HG03571 (cell line): ENCODE data around the gene CNOT2.
"Not testable (repeated sequence)": the region's sequence is repeated elsewhere in the genome, so short reads cannot be mapped to it uniquely, and the experiment has no call there.

ENCODE experiments used
- ATAC-seq: cut with Tn5 transposase; IDR thresholded peaks from one replicate; pipeline ENCODE4 v1.9.1; 2021; ENCODE audit not compliant: unreplicated experiment

The CNOT2 gene

DNA sequence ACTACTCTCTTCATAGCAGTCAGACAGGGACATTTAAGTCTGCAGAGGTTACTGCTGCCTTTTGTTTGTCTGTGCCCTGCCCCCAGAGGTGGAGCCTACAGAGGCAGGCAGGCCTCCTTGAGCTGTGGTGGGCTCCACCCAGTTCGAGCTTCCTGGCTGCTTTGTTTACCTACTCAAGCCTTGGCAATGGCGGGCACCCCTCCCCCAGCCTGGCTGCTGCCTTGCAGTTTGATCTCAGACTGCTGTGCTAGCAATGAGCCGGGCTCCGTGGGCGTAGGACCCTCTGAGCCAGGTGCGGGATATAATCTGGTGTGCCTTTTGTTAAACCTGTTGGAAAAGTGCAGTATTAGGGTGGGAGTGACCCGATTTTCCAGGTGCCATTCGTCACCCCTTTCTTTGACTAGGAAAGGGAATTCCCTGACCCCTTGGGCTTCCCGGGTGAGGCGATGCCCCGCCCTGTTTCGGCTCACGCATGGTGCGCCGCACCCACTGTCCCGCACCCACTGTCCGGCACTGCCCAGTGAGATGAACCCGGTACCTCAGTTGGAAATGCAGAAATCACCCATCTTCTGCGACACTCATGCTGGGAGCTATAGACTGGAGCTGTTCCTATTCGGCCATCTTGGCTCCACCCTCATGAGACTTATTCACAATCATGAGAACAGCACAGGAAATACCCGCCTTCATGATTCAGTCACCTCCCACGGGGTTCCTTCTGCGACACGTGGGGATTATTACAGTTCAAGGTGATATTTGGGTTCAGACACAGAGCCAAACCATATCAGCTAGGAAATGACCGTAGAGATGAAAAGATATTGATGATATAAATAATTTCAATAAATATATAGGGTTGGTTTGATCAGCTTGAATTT, 61.7 kb downstream of the CNOT2 start:
- ATAC-seq = not testable (repeated sequence)

DNA sequence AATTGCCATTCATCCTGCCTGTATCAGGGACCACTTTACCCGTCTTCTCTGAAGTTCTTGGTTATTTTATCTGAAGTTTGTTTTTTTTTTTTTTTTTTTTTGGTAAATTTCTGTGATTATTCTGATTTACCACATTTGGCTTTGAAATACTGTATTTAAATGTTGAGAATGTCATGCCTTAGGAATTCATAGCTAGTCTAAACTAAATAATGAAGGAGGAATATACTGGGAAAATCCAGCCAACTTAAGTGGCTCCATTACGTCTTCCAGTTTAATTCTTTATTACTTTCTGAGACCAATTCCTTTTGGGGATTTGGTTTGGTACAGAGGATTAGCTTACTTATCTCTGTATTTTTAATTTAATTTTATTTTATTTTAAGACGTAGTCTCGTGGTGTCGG, 62.6 kb downstream of the CNOT2 start:
- no peak for ATAC-seq

DNA sequence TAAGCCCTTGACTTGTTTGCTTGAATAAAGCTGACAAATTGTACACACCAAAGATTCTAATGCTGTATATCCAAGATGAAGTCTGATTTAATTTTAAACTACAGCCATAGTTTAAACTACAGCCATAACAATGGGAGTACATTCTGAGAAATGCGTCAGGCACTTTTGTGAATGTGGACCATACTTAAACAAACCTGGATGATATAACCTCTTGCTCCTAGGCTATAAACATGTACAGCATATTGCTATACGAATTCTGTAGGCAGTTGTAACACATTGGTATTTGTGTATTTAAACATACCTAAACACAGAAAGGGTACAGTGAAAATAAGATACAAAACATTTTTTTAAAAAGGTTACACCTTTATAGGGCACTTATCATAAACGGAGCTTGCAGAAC, 63.4 kb downstream of the CNOT2 start:
- no peak for ATAC-seq

DNA sequence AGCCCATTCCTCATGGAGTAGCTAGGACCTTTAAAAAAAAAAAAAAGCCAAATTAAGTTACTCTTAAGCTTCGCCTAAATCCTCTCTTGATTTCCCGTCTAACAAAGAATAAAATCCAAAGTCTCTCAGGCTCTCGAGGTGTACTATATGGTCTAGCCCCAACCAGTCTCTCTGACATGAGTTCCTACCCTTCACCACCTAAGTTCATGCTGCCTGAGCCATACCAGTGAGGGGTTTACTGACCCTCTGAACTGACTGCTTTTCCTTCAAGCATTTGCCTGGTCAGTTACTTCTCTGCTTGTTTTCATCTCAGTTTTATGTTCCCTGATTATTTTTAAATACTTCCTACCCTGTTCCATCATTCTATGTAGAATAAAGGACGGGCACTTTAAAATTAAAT, 64.6 kb downstream of the CNOT2 start:
- no peak for ATAC-seq

DNA sequence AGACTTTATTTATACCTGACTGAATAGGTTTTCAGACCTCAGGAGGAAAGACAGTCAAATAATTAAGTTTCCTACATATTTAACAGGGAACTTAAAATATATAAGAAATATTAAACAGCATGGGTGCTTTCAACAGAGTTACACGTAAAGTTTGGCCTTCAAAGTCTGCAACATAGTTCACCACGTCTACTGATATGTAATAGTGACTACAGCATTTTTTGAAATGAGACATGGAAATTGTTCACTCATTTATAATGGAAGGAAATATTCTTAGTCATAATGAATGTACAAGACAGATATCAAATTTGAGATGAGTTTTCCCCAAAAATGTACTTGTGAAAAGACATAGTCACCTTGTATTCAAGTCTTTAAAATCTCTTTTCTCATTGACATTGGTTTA, 66.1 kb downstream of the CNOT2 start:
- ATAC-seq = no peak

DNA sequence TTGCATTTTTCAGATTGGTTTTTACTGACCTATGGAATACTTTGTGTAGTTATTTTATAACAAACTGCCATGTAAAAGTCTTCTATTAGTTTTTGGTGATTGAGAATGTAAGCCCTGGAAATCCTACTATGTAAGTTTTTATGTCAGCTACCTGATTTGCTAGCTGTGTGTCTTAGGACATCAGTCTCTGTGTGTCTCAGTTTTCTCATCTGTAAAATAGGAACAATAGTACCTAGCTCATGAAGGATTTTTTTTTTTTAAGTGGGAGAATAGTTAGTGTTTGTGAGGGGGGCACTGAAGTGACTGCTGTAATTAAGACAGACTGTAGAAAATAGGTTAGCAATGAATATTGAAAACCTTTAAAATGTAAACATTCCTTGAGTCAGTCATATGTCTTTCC, 70.9 kb downstream of the CNOT2 start:
- ATAC-seq = no peak

DNA sequence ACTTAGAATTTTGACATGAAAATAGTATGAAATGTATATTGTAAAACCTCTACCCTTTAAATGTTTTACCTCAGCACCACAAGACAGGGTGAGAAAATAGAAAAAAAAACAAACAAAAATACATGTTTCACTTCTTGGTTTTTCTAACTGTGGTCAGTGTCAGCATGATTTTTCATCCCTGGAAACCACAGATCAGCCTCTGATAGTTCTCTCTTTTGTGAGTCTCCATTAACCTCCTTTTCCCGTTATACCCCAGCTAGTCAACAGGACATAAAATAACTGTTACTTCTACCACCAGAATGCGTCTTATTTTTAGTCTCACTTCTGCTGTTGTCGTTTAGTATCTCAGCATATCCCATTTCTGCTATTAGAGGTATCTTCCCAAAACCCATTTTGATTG, 74.5 kb downstream of the CNOT2 start:
- peak; percentile 96 for ATAC-seq

DNA sequence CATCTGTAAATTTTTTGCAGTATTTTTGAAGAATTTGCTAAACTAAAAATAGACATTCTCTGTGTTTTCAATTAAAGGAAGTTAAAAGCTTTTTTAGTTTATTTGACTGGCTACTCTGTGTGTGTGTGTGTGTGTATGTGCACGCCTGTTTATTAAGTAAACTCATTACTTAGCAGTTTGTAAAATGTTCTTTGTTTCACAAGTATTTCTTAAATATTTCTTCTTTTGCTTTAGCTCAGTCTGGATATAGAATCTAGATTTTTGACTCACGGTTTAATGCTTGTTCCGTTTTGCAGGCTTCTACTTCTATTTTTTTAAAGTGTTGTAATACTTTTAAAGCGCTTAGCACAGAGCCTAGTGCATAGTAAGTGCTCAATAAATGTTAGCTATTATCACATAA, 76.4 kb downstream of the CNOT2 start:
- ATAC-seq = no peak

DNA sequence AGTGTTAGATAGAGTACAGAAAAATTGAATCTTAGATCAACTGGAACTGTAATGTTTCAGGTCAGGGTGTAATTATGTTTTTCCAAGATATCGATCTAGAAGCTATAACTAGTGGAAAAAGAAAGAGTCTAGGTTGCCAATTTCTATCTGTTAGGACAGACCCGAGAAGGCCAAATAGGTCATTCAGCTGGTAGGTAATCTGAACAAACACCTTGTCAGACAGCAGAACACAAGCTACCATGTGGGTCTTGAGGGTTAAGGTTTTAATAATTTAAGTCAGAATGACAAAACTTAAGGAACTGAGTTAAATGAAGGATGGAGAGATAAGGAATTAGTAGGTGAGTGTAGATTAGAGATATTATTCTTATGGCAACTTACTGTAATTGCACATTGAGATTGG, 78.0 kb downstream of the CNOT2 start:
- ATAC-seq = no peak

DNA sequence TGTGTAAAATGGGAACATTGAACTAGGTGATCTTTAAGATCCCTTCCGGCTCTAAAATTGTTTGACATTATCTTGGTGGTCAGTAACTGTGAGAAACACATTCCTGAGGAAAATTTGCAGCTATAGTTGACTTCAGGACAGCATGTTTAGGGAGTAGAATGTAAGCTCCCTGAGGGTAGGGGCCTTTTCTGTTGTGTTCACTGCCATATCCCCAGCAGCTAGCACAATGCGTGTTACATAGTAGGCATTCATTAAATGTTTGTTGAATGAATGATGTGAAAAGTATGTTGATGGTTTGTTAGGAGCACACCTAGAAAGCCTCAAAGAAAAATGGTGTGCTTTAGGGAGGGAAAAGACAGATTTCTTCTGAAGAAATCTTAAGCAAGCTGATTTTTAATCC, 84.3 kb downstream of the CNOT2 start:
- no peak for ATAC-seq

DNA sequence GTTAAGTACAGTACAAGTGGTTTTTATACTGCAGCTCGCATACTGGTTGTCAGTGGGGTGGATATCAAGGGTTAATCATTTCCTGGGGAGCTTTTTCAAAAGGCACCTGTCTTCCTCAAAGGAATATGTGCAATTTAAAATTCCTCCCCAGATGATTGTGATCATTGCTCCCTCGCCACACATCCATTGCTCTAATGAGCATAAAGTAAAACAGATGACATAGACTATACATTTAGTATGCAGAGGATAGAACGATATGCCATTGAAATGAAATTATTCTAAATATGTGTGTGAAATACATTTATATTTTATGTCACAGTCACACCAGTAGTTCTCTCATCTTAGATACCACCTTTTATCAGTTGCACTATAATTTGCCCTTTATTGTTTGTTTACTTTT, 86.5 kb downstream of the CNOT2 start:
- ATAC-seq = no peak

DNA sequence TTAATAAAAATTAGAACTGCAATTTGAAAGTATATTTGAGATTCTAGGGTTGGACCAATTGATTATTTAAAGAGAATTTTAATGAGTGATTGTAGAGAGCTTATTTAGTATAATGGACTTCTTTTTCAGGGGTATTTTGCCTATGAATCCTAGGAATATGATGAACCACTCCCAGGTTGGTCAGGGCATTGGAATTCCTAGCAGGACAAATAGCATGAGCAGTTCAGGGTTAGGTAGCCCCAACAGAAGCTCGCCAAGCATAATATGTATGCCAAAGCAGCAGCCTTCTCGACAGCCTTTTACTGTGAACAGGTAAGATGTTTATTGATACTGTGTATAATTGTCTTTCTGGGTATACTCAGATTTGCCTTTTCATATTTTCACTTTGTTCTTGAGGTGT, 86.9 kb downstream of the CNOT2 start:
- ATAC-seq = no peak

DNA sequence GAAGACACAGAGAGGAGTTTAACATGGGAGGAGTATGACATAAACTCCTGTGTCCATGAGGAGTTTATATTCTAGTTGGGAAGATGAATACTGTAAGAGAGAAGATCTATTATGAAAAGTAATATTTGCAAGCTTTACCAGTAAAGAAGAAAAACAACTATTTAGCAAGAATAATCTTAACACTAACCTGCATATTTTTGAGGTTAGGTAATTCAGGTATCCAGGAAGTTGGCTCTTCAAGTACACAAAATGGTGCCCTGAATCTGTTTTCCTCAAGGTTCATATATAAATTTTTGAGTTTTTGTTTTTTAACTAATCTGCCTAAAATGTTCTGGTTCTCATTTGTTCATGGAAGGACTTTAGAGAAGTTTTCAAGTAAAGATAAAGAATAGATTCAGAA, 89.0 kb downstream of the CNOT2 start:
- ATAC-seq = no peak

DNA sequence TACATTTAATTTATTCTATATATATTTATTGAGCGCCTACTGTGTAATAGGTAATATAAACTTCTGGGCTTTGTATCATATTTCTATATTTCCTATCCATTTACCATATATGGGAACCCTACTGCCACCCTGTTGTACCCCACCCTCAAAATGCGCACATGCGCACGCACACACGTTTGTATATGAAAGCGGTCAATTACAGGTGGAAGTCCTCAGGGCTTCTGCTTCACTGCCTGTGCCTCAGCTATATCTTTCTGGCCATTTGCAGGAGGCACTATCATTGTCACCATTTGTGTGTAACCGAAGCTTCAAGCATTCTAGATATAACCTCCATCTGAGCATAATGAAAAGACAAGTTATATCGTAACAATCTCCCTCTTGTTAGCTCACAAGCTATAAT, 91.5 kb downstream of the CNOT2 start:
- no peak for ATAC-seq

DNA sequence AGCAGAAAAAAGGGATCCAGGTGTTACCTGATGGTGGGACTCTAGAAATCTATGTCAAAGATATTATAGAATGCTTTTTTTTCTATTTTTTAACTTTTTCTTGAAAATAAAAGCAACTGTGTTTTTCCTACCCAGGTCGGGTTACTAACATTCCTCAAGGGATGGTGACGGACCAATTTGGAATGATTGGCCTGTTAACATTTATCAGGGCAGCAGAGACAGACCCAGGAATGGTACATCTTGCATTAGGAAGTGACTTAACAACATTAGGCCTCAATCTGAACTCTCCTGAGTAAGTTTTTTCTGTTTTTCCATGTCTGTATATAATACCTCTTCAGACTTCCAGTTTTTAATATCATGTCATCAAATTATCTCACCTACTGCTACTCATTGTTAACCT, 95.3 kb downstream of the CNOT2 start:
- no peak for ATAC-seq

DNA sequence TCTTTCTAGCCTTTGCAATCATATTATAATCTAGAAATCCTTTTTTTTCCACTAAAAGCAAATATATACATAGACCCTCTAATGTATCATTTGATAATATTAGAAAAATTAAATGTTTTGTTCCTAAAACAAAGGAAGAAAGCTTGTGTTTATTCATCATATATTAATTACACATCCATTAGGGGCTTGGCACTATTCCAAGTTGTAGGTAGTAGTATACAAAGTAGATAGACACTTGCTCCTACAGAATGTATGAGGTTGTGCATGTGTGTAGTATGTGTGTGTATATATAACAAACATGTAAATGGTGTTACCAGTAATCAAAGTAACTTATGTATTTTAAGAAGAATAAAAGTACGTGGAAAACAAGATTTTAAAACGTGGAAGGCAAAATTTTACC, 107.8 kb downstream of the CNOT2 start:
- no peak for ATAC-seq

DNA sequence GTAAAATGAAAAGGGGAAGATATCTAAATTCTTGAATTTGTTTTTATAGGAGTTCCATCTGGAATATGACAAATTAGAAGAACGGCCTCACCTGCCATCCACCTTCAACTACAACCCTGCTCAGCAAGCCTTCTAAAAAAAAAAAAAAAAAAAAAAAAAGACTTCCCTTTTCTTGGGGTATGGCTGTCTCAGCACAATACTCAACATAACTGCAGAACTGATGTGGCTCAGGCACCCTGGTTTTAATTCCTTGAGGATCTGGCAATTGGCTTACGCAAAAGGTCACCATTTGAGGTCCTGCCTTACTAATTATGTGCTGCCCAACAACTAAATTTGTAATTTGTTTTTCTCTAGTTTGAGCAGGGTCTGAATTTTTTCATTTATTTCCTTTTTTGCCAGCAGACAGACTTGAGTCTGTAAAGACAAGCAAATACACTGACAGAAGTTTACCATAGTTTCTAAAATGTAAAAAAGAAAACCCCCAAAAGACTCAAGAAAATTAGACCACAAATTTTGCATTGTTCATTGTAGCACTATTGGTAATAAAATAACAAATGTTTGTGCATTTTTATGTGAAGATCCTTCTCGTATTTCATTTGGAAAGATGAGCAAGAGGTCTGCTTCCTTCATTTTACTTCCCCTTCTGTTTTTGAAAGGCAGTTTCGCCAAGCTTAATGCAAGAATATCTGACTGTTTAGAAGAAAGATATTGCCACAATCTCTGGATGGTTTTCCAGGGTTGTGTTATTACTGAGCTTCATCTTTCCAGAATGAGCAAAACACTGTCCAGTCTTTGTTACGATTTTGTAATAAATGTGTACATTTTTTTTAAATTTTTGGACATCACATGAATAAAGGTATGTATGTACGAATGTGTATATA, 110.8 kb downstream of the CNOT2 start:
- no peak for ATAC-seq

DNA sequence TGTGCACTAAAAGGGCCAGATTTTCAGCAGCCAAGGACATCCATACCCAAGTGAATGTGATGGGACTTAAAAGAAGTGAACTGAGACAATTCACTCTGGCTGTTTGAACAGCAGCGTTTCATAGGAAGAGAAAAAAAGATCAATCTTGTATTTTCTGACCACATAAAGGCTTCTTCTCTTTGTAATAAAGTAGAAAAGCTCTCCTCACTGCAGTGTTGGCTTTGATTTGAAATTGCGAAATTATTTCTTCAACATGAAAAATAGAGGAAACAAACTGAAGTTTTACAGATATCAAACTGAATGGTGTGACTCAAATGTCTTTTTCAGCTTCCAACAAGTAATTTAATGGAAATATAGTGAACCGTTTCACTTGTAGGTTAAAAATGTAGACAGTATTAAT, 111.6 kb downstream of the CNOT2 start:
- ATAC-seq = no peak

DNA sequence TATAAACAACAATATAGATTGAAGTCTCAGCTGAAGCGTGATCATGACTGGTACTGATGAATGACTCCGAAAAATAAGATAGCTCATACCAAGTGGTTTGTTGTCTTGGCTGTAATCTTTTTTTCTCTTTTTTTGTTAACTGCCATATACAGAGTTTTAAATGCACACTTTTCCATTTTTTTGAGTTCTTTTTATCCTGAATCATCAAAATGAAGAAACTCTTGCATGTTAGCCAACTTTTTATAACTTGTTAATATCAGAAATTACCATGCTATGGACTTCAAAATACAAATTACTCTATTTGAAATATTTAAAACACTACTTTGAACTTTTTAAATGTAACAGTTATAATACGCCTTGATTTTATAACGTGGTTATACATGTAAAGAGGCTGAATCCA, 112.7 kb downstream of the CNOT2 start:
- ATAC-seq = no peak

DNA sequence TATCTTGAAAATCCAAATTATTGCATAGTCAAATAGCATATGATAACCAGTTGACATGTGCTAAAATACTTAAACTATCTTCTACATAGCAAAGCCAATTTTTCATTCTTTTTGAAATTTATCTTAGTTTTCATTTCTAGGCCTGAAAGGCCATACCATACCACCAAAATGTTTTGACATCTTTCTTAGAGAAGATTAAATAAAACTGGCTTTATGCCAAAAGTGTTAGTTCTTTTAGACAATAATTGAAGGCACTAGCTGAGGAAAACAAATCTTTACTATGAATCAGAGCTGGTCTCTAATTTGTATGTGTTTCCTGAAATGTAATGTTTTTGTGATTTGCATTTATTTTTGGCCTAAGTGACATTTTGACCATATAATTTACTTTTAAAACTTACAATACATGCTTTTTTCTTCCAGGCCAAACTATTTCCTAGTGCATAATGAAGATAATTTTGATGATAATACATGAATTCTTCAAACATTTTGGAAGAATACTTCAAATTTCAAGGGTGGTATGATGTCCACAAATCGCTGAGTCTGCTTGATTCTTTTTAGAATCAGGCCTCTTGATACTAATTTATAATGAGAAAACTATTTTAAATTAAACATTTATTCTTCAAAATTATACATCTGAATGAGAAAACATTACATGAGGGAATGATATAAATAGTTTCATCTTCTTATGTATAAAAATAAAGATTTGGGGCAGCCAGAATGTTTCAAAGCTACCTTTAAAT, 116.4 kb downstream of the CNOT2 start:
- no peak for ATAC-seq

DNA sequence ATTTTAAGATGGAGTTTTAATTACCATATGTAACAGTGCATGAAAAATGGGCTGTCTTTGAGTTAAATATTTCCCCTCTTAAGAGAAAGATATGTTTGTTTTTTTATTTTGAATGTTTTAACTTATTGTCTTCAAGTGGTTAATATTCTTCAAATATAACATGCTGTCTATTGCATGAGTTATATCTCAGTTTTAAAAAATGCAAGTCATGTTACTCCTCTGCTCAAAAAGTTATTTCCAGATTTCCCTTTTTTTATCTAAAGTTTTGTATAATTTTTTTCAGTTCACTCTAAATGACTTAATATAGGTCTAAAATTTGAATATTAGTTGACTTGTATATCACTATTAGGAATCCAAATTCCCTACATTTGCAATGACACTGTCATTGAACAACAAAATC, 117.0 kb downstream of the CNOT2 start:
- no peak for ATAC-seq
